HG02938 (cell line): Measurements from ENCODE around the gene CFAP54.
"Not testable (repeated sequence)": the region's sequence is repeated elsewhere in the genome, so short reads cannot be mapped to it uniquely, and the experiment has no call there.

Source experiments
- ATAC-seq: cut with Tn5 transposase; IDR thresholded peaks from one replicate; pipeline ENCODE4 v1.9.1; 2021; ENCODE audit warnings: mild to moderate bottlenecking, moderate library complexity; ENCODE audit not compliant: unreplicated experiment

Gene CFAP54

GRCh38 chr12:96472384-96472783, 17.0 kb upstream of the CFAP54 start:
- no peak for ATAC-seq

GRCh38 chr12:96473394-96474093, 15.8 kb upstream of the CFAP54 start:
- ATAC-seq = no peak

GRCh38 chr12:96474206-96474605, 15.2 kb upstream of the CFAP54 start:
- ATAC-seq = no peak

DNA sequence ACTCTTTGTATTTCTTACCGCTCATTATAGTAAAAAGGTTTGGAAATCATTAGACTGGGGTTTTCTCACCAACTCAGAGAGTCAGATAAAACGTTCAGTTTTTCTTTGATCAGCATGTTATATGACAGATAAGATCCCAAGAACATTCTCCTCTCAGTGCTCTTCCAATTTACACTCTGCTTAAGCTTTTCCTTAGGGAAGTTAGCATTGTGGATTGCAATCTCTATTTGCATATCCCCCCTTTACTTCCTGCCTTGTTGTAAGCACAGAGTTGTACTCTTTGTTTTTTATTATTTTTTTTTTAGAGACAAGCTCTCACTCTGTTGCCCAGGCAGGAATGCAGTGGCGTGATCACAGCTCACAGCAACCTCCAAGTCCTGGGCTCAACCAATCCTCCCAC, 11.4 kb upstream of the CFAP54 start:
- no peak for ATAC-seq

DNA sequence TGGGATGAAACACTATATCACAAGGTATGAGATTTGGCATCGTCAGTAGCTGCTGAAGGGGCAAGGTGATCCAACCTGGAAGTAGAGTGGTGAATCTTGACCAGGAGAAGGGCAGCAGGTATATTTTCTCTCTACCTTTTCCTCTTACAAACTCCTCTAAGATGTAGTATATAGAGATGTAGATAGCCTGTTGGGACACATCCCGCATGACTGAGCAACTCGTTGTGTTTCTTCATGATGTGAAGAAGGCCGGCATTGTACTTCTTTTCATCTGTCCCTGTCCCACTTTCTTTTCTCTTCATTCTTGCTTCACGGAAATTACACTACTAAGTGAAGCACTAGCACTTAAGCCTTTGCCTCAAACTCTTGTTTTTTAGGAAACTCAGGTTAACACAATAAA, 7.3 kb upstream of the CFAP54 start:
- ATAC-seq = no peak

GRCh38 chr12:96483116-96483515, 6.3 kb upstream of the CFAP54 start:
- ATAC-seq = no peak

- no peak for ATAC-seq
These were observed 2.4 kb upstream of the CFAP54 start for GRCh38 chr12:96486751-96487613.

- no peak for ATAC-seq
These were observed 1.7 kb upstream of the CFAP54 start for GRCh38 chr12:96487634-96488033.

GRCh38 chr12:96493106-96493505, 3.7 kb downstream of the CFAP54 start:
- no peak for ATAC-seq

DNA sequence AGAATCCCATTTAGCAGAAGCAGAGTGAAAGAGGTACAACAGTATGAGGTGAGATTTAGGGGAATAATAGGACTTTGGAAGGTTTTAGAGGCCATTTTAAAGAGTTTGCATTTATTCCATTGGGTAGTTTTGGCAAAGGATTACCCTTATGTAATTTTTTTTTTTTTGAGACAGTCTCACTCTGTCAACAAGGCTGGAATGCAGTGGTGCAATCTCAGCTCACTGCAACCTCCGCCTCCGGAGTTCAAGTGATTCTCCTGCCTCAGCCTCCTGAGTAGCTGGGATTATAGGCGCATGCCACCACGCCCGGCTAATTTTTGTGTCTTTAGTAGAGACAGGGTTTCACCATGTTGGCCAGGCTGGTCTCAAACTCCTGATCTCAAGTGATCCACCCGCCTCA, 4.8 kb downstream of the CFAP54 start:
- not testable (repeated sequence) for ATAC-seq

GRCh38 chr12:96495155-96495554, 5.8 kb downstream of the CFAP54 start:
- ATAC-seq = no peak

GRCh38 chr12:96495841-96496545, 6.6 kb downstream of the CFAP54 start:
- peak; percentile 73 for ATAC-seq

DNA sequence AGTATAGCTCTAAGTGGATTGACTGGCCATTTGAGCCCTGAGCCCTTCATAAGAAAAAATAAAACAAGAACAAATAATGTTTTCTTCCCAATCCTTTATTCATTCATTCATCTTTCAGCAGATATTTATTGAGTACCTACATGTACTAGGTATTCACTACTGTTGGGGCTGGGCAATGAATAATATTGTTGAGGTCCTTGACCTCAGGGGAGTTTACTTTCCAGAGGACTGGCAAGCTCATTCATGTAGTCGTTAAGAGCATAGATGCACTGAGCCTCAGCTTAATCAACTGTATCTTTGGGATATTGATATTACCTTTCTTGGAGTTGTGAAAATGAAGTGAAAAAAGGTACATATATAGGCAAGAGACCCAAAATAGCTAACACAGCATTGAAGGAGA, 7.6 kb downstream of the CFAP54 start:
- no peak for ATAC-seq

- ATAC-seq = no peak
These were observed 8.5 kb downstream of the CFAP54 start for GRCh38 chr12:96497855-96498254.

- no peak for ATAC-seq
These were observed 11.3 kb downstream of the CFAP54 start for GRCh38 chr12:96500693-96501092.

- ATAC-seq = peak; percentile 64
These were observed 11.9 kb downstream of the CFAP54 start for GRCh38 chr12:96501133-96501761.

DNA sequence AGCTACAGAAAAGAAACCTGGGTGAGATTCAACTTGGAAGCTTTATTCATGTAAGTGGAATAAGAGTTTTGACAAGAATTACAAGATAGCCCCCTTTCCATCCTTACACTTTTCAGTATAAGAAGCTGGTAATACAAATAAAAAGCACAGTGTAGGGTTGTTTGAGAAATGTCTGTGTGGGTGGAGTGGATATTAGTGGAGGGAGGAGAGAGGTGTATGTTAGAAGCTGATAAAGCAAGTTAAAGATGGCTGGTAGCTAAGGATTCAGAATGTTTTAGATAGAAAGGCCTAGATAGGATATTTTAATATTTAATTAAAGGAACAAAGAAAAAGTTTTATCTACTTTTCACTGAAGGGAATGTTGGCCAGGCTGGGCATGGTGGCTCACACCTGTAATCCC, 12.5 kb downstream of the CFAP54 start:
- ATAC-seq = peak; percentile 14

DNA sequence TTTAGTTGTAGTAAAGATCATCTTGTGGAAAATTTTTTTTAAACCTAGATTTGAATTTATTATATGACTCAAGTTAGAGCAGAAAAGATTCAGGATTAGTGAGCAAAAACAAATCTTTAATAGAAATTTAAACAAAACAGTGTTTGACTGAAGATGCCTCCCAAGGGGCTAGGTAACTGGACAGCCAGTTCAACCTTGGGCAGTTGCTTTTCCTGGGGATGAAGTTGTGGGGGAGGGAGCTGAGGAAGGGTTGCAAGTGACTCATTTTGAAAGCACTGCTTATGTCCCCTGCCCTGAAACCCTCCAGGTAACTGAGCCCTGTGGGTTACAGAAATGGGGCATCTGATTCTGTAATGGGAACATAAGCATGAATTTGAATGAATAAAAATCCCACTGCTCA, 13.1 kb downstream of the CFAP54 start:
- no peak for ATAC-seq

GRCh38 chr12:96502949-96503532, 13.7 kb downstream of the CFAP54 start:
- ATAC-seq = no peak

- no peak for ATAC-seq
These were observed 14.6 kb downstream of the CFAP54 start for GRCh38 chr12:96503976-96504375.

DNA sequence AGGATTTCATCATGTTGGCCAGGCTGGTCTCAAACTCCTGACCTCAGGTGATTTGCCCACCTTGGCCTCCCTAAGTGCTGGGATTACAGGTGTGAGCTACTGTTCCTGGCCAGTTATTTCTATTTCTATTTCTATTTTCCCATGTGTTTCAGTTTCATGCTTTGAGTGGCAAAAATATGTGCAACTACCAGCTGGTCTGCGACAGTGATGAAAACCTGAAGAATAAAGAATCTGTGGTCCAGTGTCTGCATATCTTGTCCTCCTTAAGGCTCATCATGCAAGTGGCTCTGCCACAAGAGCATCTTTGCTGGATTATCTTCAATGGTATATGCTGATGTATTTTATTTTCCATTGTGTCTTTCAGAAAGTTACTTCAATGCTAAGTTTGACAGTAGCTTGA, 17.4 kb downstream of the CFAP54 start:
- no peak for ATAC-seq
